A549 (cell line): ENCODE data around the gene CCDC57. TPM values are rescaled to one million over a fixed set of nuclear protein-coding genes. Genes with fewer than 3 reads are reported as not detected.

Experiments
- ATAC-seq, 2 experiments: fragments of 200-7000 bp in 1 of 2; fragments of >200 bp in 1 of 2; cut with Nextera tagmentation in 1 of 2; cut with Tn5 transposase in 1 of 2; 3 replicates each; pipeline versions ENCODE4 v1.8.0 to v1.9.1; 2018 to 2020; ENCODE audit warnings: mild to moderate bottlenecking in 1 of 2, moderate library complexity in 1 of 2
- CTCF ChIA-PET: fragments of 300-600 bp; sonication (Branson Sonifier 250); formaldehyde crosslinking; extraction: SDS; loops from one replicate; lab custom pipeline; 2021; ENCODE audit warnings: antibody characterized with exemption, inconsistent platforms; lab: Yijun Ruan, JAX
- POLR2A ChIA-PET: fragments of 350-600 bp; formaldehyde crosslinking; extraction: SDS; loops from one replicate; lab custom pipeline; 2021; ENCODE audit warnings: antibody characterized with exemption, inconsistent platforms; lab: Yijun Ruan, JAX
- DNase-seq, 2 experiments: peaks; one replicate each; pipeline versions ENCODE4 v3.0.0 to v3.0.0-alpha.2; 2011 to 2016; ENCODE audit warnings: low read depth in 1 of 2, low spot score in 1 of 2
- FAIRE-seq: peaks from 2 replicates; lab custom pipeline; 2011; peaks lifted over from hg19 to GRCh38; lab: Jason Lieb, UNC
- H3K27ac ChIP-seq, 2 experiments: fragments of >200 bp; sonication (Bioruptor Twin); formaldehyde crosslinking; 3 replicates each; pipeline ENCODE4 v1.5.1; 2016 to 2017
- H3K4me1 ChIP-seq: fragments of >200 bp; sonication (Bioruptor Twin); formaldehyde crosslinking; 3 replicates; pipeline ENCODE4 v1.6.1; 2016
- H3K4me2 ChIP-seq: fragments of >200 bp; sonication (Bioruptor Twin); formaldehyde crosslinking; 3 replicates; pipeline ENCODE4 v1.6.1; 2016
- H3K4me3 ChIP-seq: fragments of >200 bp; sonication (Bioruptor Twin); formaldehyde crosslinking; 3 replicates; pipeline ENCODE4 v1.5.1; 2016
- H3K9me3 ChIP-seq: fragments of >200 bp; sonication (Bioruptor Twin); formaldehyde crosslinking; 3 replicates; pipeline ENCODE4 v1.6.1; 2016
- BHLHE40 ChIP-seq: IDR thresholded peaks from 2 replicates; pipeline ENCODE4 v1.6.1; 2012; ENCODE audit warnings: low read depth, low read length, inconsistent platforms
- CEBPB ChIP-seq, 2 experiments: fragments of >200 bp in 1 of 2; sonication (Bioruptor Twin) in 1 of 2; formaldehyde crosslinking in 1 of 2; IDR thresholded peaks; 2 replicates each; pipeline ENCODE4 v1.6.1; 2012 to 2016
- EHF ChIP-seq: fragments of 250-450 bp; sonication (Bioruptor Pico); IDR thresholded peaks from 2 replicates; pipeline ENCODE4 v1.5.0; 2020; ENCODE audit warnings: mild to moderate bottlenecking
- ELK1 ChIP-seq: fragments of 150-350 bp; IDR thresholded peaks from 2 replicates; pipeline ENCODE4 v1.6.1; 2014; ENCODE audit warnings: low read depth, mild to moderate bottlenecking, low read length
- FOSL2 ChIP-seq, 2 experiments: fragments of 450-650 bp in 1 of 2; fragments of >200 bp in 1 of 2; sonication (Bioruptor Twin) in 1 of 2; formaldehyde crosslinking; IDR thresholded peaks; 2 replicates each; pipeline versions ENCODE4 v1.5.0 to v1.6.1; 2016 to 2020; ENCODE audit warnings: mild to moderate bottlenecking in 1 of 2, moderate library complexity in 1 of 2
- GATA3 ChIP-seq: IDR thresholded peaks from 2 replicates; pipeline ENCODE4 v1.6.1; 2012; ENCODE audit warnings: borderline replicate concordance
- HEYL ChIP-seq: fragments of 250-450 bp; sonication (Bioruptor Pico); IDR thresholded peaks from 2 replicates; pipeline ENCODE4 v1.8.0; 2021; ENCODE audit warnings: mild to moderate bottlenecking, moderate library complexity
- HOXA7 ChIP-seq: fragments of 250-450 bp; sonication (Bioruptor Pico); IDR thresholded peaks from 2 replicates; pipeline ENCODE4 v1.5.0; 2020; ENCODE audit warnings: mild to moderate bottlenecking, moderate library complexity
- MAFK ChIP-seq: fragments of 450-650 bp; IDR thresholded peaks from 2 replicates; pipeline ENCODE4 v1.6.1; 2014; ENCODE audit not compliant: partially characterized antibody
- MYC ChIP-seq: IDR thresholded peaks from 2 replicates; pipeline ENCODE4 v1.6.1; 2012; ENCODE audit warnings: mild to moderate bottlenecking, inconsistent platforms, low read length, improper control_type of control experiment, borderline replicate concordance
- NPAS2 ChIP-seq: fragments of 250-450 bp; sonication (Bioruptor Pico); IDR thresholded peaks from 2 replicates; pipeline ENCODE4 v1.8.0; 2022; ENCODE audit warnings: mild to moderate bottlenecking, moderate library complexity, borderline replicate concordance
- PBX3 ChIP-seq: IDR thresholded peaks from 2 replicates; pipeline ENCODE4 v1.6.1; 2012
- REST ChIP-seq: fragments of 200-600 bp; sonication (generic); IDR thresholded peaks from 2 replicates; pipeline ENCODE4 v1.6.1; 2016; ENCODE audit warnings: antibody characterized with exemption, mild to moderate bottlenecking, moderate library complexity
- SREBF2 ChIP-seq: fragments of 450-650 bp; IDR thresholded peaks from 2 replicates; pipeline ENCODE4 v1.6.1; 2014; ENCODE audit warnings: mild to moderate bottlenecking, moderate library complexity
- TFCP2L1 ChIP-seq: fragments of 250-450 bp; sonication (Bioruptor Pico); IDR thresholded peaks from 2 replicates; pipeline ENCODE4 v1.5.0; 2021; ENCODE audit warnings: mild to moderate bottlenecking
- TP53 ChIP-seq: fragments of 250-450 bp; sonication (Bioruptor Pico); IDR thresholded peaks from 2 replicates; pipeline ENCODE4 v1.5.0; 2021; ENCODE audit warnings: mild to moderate bottlenecking, moderate library complexity
- ZNF302 ChIP-seq: fragments of 250-450 bp; sonication (Bioruptor Pico); IDR thresholded peaks from 2 replicates; pipeline ENCODE4 v1.9.0; 2021; ENCODE audit warnings: inconsistent platforms, mild to moderate bottlenecking, moderate library complexity
- ZSCAN20 ChIP-seq: fragments of 250-450 bp; sonication (Bioruptor Pico); IDR thresholded peaks from 2 replicates; pipeline ENCODE4 v1.8.0; 2022; ENCODE audit warnings: mild to moderate bottlenecking, moderate library complexity
- whole genome bisulfite sequencing: methylation state at CpG from one replicate; pipeline ENCODE4 v1.1.6; 2017; ENCODE audit errors: missing lambda C conversion rate; 5-methylcytosine and 5-hydroxymethylcytosine counted together
- polyA plus RNA-seq, 4 experiments: library from polyadenylated mRNA; depleted of rRNA in 3 of 4; stranded (reverse); fragments of >200 nt; fragmentation: RNase III in 1 of 4; extraction: RNeasy Plus Mini Kit Qiagen cat#74134 plus additional on column Dnase treatment in 1 of 4; gene quantifications; 2 replicates in 3 of 4; 3 replicates in 1 of 4; pipeline ENCODE4 v1.2.3, GENCODE V29; 2011 to 2017

The CCDC57 gene
- polyA plus RNA-seq, 2 of the 4 experiments (the other 2 are of a cell fraction): 18.2 to 18.5 TPM

GRCh38 chr17:82160075-82160474 lies 52.6 kb downstream of the CCDC57 start:
- no peak for TF ChIP-seq CEBPB (IDR thresholded peaks at IDR 0.05)
- TF ChIP-seq EHF: no peak
- no peak for TF ChIP-seq REST
- TF ChIP-seq FOSL2 (IDR thresholded peaks at IDR 0.05): no peak
- TF ChIP-seq FOSL2 (CRISPR knock-in tag; IDR thresholded peaks at IDR 0.05): no peak
- no peak for TF ChIP-seq PBX3
- TF ChIP-seq GATA3: no peak
- no peak for TF ChIP-seq NPAS2 (CRISPR knock-in tag)
- no peak for TF ChIP-seq HOXA7 (CRISPR knock-in tag)
- no peak for TF ChIP-seq TFCP2L1 (CRISPR knock-in tag)
- TF ChIP-seq MYC: no peak
- TF ChIP-seq MAFK: no peak
- CTCF ChIA-PET: no interaction called here
- Histone ChIP-seq H3K27ac (no peak overlapping the region), H3K4me3 (no peak overlapping the region), H3K9me3 (no peaks in the 10 kb centered on the region), H3K4me2 (no peak overlapping the region), H3K4me1 (no peaks in the 10 kb centered on the region)
- WGBS: 53% methylated on average over 5 of the region's 5 CpGs
- no peak for FAIRE-seq
- ATAC-seq: no peak
- no peak for DNase-seq
- POLR2A ChIA-PET: no interaction called here

GRCh38 chr17:82158825-82159224 lies 53.8 kb downstream of the CCDC57 start:
- ATAC-seq: no peak
- CTCF ChIA-PET: interaction anchor here (1.1 to 6.3 kb wide), 4 partner anchors 19 to 131 kb away, joined by 3 to 93 read pairs (median 6); partner anchors contain the start of gene RAC3

GRCh38 chr17:82157046-82158035 lies 55.3 kb downstream of the CCDC57 start:
- Histone ChIP-seq H3K4me2 (no peak overlapping the region), H3K27ac (no peak overlapping the region), H3K4me3 (no peak overlapping the region), H3K9me3 (no peaks in the 10 kb centered on the region), H3K4me1 (no peaks in the 10 kb centered on the region)
- TF ChIP-seq BHLHE40 (no peak), HEYL (CRISPR knock-in tag) (no peak), TP53 (CRISPR knock-in tag) (no peak), EHF (no peak), ZNF302 (CRISPR knock-in tag) (no peak), ELK1 (no peak), ZSCAN20 (CRISPR knock-in tag) (no peak)
- WGBS: 87% methylated on average over 36 of the region's 36 CpGs
- FAIRE-seq (no peak), DNase-seq (no peak), ATAC-seq (no peak)
- ChIA-PET CTCF (interaction anchor here (0.6 to 6.9 kb wide), 10 partner anchors 13 to 439 kb away, joined by 3 to 93 read pairs (median 6); partner anchors contain the start of gene RAC3), POLR2A (interaction anchor here (1.1 kb wide), 1 partner anchor 120 kb away, joined by 4 read pairs; the partner anchor contains the start of gene DCXR)

More at GRCh38 chr17:82158825-82159224, 53.8 kb downstream of the CCDC57 start:
- Histone ChIP-seq H3K9me3 (no peaks in the 10 kb centered on the region), H3K4me2 (no peak overlapping the region), H3K27ac (no peak overlapping the region), H3K4me1 (no peaks in the 10 kb centered on the region), H3K4me3 (no peak overlapping the region)
- 87% methylated on average over 10 of the region's 10 CpGs for WGBS
- FAIRE-seq: no peak
- POLR2A ChIA-PET: no interaction called here
- no peak for DNase-seq
- TF ChIP-seq SREBF2 (no peak), TP53 (CRISPR knock-in tag) (no peak)
- TF ChIP-seq, all 56 proteins: peak for 0
